Esophagus (tissue), 2 donors: ENCODE measurements around the gene JMJD6. TPM values are rescaled to one million over a fixed set of nuclear protein-coding genes. Genes with fewer than 3 reads are reported as not detected.
"Not testable (repeated sequence)": the region's sequence is repeated elsewhere in the genome, so short reads cannot be mapped to it uniquely, and the experiment has no call there.

Source experiments
- H3K27ac ChIP-seq, 2 donors: one replicate each; pipeline ENCODE4 v1.5.1; 2013; ENCODE audit warnings: low read depth in 2 of 2, mild to moderate bottlenecking in 2 of 2, inconsistent platforms in 1 of 2, low read length in 1 of 2, moderate library complexity in 1 of 2
- H3K27me3 ChIP-seq, 2 donors: one replicate each; pipeline ENCODE4 v1.6.1; 2013; ENCODE audit warnings: low read length in 2 of 2, control low read depth in 1 of 2, mild to moderate bottlenecking in 1 of 2; ENCODE audit not compliant: insufficient read depth in 2 of 2, control insufficient read depth in 1 of 2
- H3K36me3 ChIP-seq, 2 donors: one replicate each; pipeline ENCODE4 v1.6.1; 2013; ENCODE audit warnings: low read length in 1 of 2; ENCODE audit not compliant: control insufficient read depth in 2 of 2, insufficient read depth in 2 of 2
- H3K4me1 ChIP-seq, 2 donors: one replicate each; pipeline ENCODE4 v1.6.1; 2013; ENCODE audit warnings: low read length in 1 of 2; ENCODE audit not compliant: control insufficient read depth in 2 of 2, insufficient read depth in 2 of 2
- H3K4me3 ChIP-seq, 2 donors: one replicate each; pipeline ENCODE4 v1.5.1; 2013; ENCODE audit warnings: low read length in 2 of 2, mild to moderate bottlenecking in 2 of 2, low read depth in 1 of 2, moderate library complexity in 1 of 2
- H3K9me3 ChIP-seq, 2 donors: one replicate each; pipeline ENCODE4 v1.6.1; 2013; ENCODE audit warnings: mild to moderate bottlenecking in 2 of 2, low read depth in 1 of 2, low read length in 1 of 2, moderate library complexity in 1 of 2; ENCODE audit not compliant: control insufficient read depth in 2 of 2, insufficient read depth in 1 of 2
- WGBS, 2 donors: extraction: QIAGEN DNeasy Blood & Tissue Kit; methylation state at CpG; one replicate each; pipeline ENCODE4 v1.1.7; 2013; 5-methylcytosine and 5-hydroxymethylcytosine counted together
- polyA plus RNA-seq, 2 donors: library from polyadenylated mRNA; stranded (reverse); fragments of 200-250 nt; gene quantifications; one replicate each; pipeline ENCODE4 v1.2.3, GENCODE V29; 2013
- donor health status: healthy with polysubstance abuse.
- donor health status: Bipolar disorder and iron deficiency.

JMJD6 gene
- polyA plus RNA-seq, 2 donors: 18.3 to 21.9 TPM

DNA sequence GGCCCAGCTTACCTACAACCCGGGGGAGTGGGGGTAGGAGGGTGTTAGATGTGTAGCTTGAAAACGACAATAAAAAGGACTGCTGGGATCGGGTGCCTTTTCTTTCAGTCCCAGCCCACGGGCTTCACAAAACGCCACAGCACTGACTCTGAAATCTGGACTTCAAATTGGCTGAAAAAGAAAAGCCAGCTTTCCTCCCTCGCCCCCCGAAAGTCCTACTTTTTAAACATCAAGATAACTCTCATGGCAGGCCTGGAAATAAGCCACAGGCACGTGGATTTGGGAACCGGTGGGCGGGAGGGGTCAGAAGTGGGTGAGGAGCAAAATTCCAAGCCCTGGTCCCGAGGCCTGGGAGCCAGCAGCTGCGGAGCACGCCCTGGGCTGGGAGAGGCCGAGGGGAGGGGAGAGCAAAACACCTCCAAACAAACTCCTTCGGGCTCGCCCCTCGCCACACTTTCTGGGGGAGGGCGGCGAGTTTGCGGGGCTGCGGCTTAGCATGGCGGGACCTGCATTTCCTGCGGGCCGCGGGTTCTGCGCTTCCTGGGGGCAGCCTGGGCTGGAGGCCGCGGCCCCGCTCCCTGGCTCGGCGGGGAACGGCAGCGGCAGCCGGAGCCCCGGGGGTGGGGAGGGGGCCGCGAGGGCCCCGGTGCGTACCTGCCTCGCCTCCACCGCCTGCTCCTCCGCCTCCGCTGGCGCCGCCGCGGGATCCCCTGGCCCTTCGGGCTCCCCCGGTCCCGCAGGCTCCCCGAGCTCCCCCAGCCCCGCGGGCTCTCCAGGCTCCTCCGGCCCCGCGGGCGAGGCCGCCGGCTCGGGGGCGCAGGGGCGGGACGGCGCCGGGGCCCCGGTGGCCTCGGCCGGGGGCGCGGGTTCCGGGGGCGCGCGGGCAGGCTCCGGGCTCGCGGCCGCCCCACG lies 16.2 kb downstream of the JMJD6 start:
- Histone ChIP-seq H3K4me3 (peak overlapping the region; percentile 49 to 58), H3K4me1 (peaks cover 6 to 16% of the 10 kb centered on the region in 2 donors), H3K27ac (peak overlapping the region; percentile 86 to 87)
- not testable (repeated sequence) for H3K9me3 ChIP-seq, H3K27me3 ChIP-seq, H3K36me3 ChIP-seq
- WGBS, 2 donors: 3 to 6% methylated on average over 37 to 48 of the region's 79 CpGs

DNA sequence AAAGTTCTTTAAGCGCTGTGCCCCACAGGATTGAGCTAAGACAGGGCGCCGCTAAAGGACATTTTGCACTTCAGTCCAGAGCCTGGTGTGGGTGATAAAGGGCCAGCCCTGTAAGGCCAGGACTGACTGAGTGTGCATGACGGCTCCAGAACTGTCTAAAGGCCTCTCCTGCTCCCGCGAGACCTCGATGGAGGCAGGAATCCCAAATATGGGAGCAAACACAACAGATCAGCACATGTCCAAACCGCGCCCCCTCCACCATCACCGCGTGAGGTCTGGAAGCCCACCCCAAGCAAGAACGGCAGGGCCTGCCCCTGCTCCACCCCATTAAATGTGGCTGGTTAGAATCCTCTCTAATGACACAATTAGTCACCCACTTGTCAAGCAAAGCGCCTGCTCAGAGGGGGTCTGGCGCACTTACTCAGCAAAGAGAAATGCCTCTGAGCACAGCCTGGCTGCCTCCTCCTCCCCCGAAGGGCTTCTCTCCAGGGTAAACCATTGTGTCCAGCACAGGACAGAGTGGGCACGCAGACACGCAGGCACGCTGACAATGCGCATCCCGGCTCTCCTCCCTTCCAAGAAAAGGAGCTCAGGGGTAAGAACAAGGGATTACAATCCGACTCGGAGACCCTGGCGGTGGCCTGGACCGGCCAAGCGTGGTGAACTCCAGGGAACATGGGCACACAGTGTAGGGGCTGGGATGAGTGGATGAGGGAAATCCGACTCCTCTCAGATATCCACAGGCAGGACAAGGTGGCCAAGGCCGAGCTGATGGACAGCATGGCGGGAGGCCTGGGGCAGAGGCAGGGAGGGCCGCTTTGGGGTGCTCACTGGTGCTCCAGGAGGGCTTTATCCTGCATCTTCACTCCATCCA lies 17.1 kb downstream of the JMJD6 start:
- WGBS, 2 donors: 39 to 52% methylated on average over 29 of the region's 29 CpGs
- peaks cover 6 to 16% of the 10 kb centered on the region in 2 donors for H3K4me1 ChIP-seq
- no peaks in the 10 kb centered on the region for H3K27me3 ChIP-seq
- H3K27ac ChIP-seq: peak overlapping the region; percentile 86 to 87
- peaks cover 0 to 7% of the 10 kb centered on the region in 2 donors for H3K36me3 ChIP-seq
- no peaks in the 10 kb centered on the region for H3K9me3 ChIP-seq
- peak overlapping the region; percentile 49 to 58 for H3K4me3 ChIP-seq

DNA sequence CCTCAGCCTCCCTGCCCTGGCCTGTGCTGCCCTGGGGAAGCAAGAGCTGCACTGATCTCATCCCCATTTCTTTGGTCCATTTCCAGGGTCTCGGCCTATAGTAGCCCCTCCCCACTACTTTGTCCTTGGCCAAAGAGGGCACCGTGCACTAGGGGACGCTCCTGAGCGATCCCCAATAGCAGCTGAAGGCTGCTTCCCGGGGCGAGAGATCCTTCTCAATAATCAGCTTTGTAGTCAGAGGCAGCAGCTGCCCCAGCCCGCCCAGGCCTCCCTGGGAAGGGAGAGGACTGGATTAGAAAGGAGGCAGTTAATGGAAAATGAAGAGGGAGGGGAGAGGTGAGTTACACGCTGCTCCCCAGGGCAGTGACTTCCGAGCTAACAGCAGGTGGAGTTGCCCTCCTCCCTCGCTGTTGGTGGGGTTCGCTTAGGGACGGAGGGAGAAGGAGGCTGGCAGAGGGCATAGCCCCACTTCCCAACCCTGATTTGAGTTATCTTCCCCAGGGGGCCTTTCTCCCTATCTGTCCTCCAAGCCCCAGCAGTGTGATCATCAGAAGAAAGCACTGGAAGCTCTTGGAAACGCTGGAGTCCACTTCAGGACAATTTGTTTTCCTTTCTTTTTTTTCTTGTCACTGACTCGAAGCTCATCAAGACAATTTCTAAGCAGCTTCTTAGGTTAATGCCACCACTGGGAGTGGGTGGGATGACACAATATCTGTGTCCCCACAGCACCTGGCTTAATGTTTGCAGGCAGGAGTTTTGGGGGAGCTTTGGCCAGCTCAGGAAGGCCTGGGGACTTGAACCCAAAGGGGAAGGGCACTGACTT lies 18.2 kb downstream of the JMJD6 start:
- peaks cover 0 to 2% of the 10 kb centered on the region in 2 donors for H3K36me3 ChIP-seq
- peaks cover 6 to 16% of the 10 kb centered on the region in 2 donors for H3K4me1 ChIP-seq
- no peak overlapping the region for H3K4me3 ChIP-seq
- no peaks in the 10 kb centered on the region for H3K9me3 ChIP-seq
- 45 to 52% methylated on average over 14 of the region's 14 CpGs for WGBS, 2 donors
- no peaks in the 10 kb centered on the region for H3K27me3 ChIP-seq
- peak overlapping the region; percentile 86 to 87 for H3K27ac ChIP-seq

DNA sequence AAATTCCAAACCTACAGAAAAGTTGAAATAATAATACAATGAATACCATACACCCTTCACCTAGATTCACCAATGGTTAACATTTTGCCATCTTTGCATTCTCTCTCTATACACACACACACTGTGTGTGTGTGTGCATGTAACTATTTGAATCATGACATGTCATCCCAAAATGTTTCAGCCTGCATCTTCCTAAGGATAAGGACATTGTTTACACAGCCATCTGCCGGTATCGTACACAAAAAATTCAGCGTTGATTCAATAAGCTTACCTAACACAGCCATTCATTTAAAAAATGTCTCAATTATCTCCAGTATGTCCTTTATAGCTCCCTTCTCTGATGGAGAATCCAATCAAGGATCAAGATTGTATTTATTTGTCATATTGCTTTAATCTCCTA lies 19.6 kb downstream of the JMJD6 start:
- peaks cover 6 to 16% of the 10 kb centered on the region in 2 donors for H3K4me1 ChIP-seq
- 72 to 80% methylated on average over 3 of the region's 3 CpGs for WGBS, 2 donors
- H3K27me3 ChIP-seq: no peaks in the 10 kb centered on the region
- H3K36me3 ChIP-seq: no peaks in the 10 kb centered on the region
- no peak overlapping the region for H3K4me3 ChIP-seq
- no peak overlapping the region for H3K27ac ChIP-seq
- H3K9me3 ChIP-seq: no peaks in the 10 kb centered on the region

DNA sequence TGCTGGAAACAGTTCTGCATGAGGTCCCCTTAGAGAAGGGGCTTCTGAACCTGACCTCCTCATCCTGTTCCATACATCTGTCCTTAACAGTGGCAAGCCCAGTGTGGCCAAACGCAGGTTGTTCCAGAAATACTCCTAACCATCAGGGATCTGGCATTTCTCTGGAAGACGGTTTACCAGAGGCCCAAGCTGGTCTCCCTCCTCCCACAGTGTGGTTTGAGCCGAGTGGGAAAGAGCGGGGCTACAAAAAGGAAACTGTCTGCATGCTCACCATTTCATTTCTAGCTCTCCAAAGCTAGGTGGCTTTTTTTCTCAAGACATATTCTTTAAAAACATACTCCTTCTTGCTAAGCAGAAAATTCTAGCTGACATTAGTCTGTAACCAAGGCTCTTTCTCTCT lies 21.6 kb downstream of the JMJD6 start:
- peaks cover 9 to 23% of the 10 kb centered on the region in 2 donors for H3K4me1 ChIP-seq
- no peak overlapping the region for H3K4me3 ChIP-seq
- no peak overlapping the region for H3K27ac ChIP-seq
- WGBS, 2 donors: 64 to 75% methylated on average over 4 of the region's 4 CpGs
- no peaks in the 10 kb centered on the region for H3K36me3 ChIP-seq
- no peaks in the 10 kb centered on the region for H3K9me3 ChIP-seq
- H3K27me3 ChIP-seq: no peaks in the 10 kb centered on the region

DNA sequence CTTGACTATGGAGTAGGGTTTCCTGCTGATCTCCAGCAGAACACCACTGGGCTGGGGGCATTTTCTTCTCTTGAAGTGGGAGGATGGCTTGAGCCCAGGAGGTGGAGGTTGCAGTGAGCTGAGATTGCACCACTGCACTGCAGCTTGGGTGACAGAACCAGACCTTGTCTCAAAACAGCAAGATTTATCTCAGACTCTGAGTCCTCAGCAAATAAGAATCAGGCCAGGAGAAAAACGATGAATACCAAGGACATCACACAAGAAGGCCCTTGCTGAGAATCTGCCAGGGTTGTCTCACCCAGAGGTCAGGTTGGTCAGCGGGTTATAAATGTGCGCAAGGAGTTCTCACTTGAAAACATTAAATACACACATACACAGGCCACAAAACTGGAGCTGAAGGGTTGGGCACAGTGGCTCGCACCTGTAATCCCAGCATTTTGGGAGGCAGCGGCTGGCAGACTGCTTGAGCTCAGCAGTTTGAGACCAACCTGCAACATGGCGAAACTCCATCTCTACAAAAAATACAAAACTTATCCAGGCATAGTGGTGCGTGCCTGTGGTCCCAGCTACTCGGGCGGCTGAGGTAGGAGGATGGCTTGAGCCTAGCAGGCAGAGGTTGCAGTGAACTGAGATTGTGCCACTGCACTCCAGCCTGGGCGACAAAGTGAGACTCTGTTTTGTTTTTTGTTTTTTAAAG lies 23.3 kb downstream of the JMJD6 start:
- Histone ChIP-seq H3K27me3 (no peaks in the 10 kb centered on the region), H3K4me1 (peaks cover 5 to 18% of the 10 kb centered on the region in 2 donors), H3K36me3 (no peaks in the 10 kb centered on the region), H3K9me3 (no peaks in the 10 kb centered on the region), H3K27ac (peak overlapping the region; percentile 15 to 45), H3K4me3 (no peak overlapping the region)
- 85 to 90% methylated on average over 10 of the region's 10 CpGs for WGBS, 2 donors

DNA sequence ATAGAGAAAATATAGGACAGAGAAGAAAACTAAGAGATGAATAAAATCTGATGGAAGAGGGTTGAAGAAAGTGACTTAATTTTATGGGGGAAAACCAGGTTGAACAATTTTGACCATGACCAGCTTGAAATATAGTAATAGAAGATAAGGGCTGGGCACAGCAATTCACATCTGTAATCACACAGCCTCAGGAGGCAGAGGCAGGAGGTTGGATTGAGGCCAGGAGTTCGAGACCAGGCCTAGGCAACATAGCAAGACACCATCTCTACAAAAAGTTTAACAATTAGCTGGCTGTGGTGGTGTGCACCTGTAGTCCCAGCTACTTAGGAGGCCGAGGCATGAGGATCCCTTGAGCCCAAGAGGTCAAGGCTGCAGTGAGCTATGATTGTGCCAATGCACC lies 24.3 kb downstream of the JMJD6 start:
- 56 to 75% methylated on average over 2 of the region's 2 CpGs for WGBS, 2 donors
- Histone ChIP-seq H3K4me1 (peaks cover 8 to 23% of the 10 kb centered on the region in 2 donors), H3K27me3 (no peaks in the 10 kb centered on the region), H3K27ac (peak overlapping the region in 1 of 2 donors; percentile 76), H3K36me3 (no peaks in the 10 kb centered on the region), H3K4me3 (no peak overlapping the region), H3K9me3 (no peaks in the 10 kb centered on the region)

DNA sequence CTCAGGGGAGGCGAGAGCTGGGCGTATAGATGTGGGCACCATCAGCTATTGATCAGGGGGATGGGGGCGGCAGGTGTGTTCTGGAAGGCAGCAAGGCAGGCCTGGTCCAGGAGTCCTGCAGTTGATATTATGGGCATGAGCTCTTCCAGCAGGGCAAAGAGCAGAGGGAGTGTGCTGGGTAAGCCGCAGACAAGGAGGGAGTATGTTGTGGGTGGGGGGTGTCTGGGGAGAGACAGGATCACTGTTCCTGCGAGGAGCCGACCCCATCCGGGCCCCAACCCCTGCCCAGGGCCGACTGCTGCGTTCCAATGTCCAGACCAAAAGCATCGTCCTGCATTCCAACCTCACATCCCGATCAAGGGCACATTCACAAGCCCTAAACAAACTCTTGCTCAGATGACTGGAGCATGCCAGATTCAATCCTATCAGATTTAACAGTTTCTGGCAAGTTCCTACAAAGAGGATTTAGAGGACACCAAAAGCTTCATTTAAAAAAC lies 24.9 kb downstream of the JMJD6 start:
- Histone ChIP-seq H3K27me3 (no peaks in the 10 kb centered on the region), H3K27ac (peak overlapping the region; percentile 76 to 79), H3K4me3 (no peak overlapping the region), H3K36me3 (no peaks in the 10 kb centered on the region), H3K4me1 (peaks cover 8 to 29% of the 10 kb centered on the region in 2 donors), H3K9me3 (no peaks in the 10 kb centered on the region)
- 54 to 57% methylated on average over 11 of the region's 11 CpGs for WGBS, 2 donors
